Uterus (tissue), 4 donors: Measurements from ENCODE around the gene MAPK7. TPM values are rescaled to one million over a fixed set of nuclear protein-coding genes. Genes with fewer than 3 reads are reported as not detected.

Experiments
- DNase-seq, 2 donors: peaks; one replicate each; pipeline ENCODE4 v3.0.0-alpha.2; 2019 to 2020
- H3K27ac ChIP-seq, 2 donors: fragments of 200-600 bp; sonication (generic); 1 replicate in 1 of 2; 2 replicates in 1 of 2; pipeline ENCODE4 v1.5.1; 2016 to 2018
- H3K27me3 ChIP-seq, 2 donors: fragments of 200-600 bp; sonication (generic); one replicate each; pipeline ENCODE4 v1.5.1; 2018 to 2019; ENCODE audit warnings: control low read depth in 1 of 2
- H3K36me3 ChIP-seq, 2 donors: fragments of 200-600 bp; sonication (generic); one replicate each; pipeline ENCODE4 v1.5.1; 2019; ENCODE audit warnings: control low read depth in 1 of 2
- H3K4me1 ChIP-seq, 2 donors: fragments of 200-600 bp; sonication (generic); one replicate each; pipeline ENCODE4 v1.5.1; 2018 to 2019; ENCODE audit warnings: control low read depth in 1 of 2
- H3K4me3 ChIP-seq, 2 donors: fragments of 200-600 bp; sonication (generic); 1 replicate in 1 of 2; 2 replicates in 1 of 2; pipeline ENCODE4 v1.5.1; 2018 to 2019; ENCODE audit warnings: mild to moderate bottlenecking in 1 of 2
- H3K9me3 ChIP-seq, 2 donors: fragments of 200-600 bp; sonication (generic); one replicate each; pipeline ENCODE4 v1.5.1; 2019; ENCODE audit warnings: control low read depth in 1 of 2
- CTCF ChIP-seq, 4 experiments: fragments of 200-600 bp in 2 of 4; fragments of 450-650 bp in 2 of 4; sonication (generic) in 2 of 4; IDR thresholded peaks; one replicate each; pipeline ENCODE4 v1.5.1; 2016 to 2019; ENCODE audit warnings: antibody characterized with exemption in 4 of 4, mild to moderate bottlenecking in 2 of 4, moderate library complexity in 1 of 4
- POLR2A ChIP-seq, 2 donors: fragments of 450-650 bp; IDR thresholded peaks; one replicate each; pipeline ENCODE4 v1.6.1; 2016; ENCODE audit warnings: antibody characterized with exemption in 2 of 2, mild to moderate bottlenecking in 1 of 2, moderate library complexity in 1 of 2
- intact Hi-C: fragments of 100-400 bp; cut with DNase I; formaldehyde crosslinking; loops from one replicate; pipeline ENCODE4 v1.15.1; 2023; ENCODE audit warnings: low total_unique reads
- total RNA-seq, 4 donors: library from RNA; depleted of rRNA in 3 of 4; stranded (reverse); fragments of >200 nt in 3 of 4; gene quantifications; one replicate each; pipeline versions ENCODE4 v1.1.0 to v1.2.4, GENCODE V29; 2014 to 2023
- donor health status: DM: yes; HTN: yes; CAD: no.

The MAPK7 gene
- total RNA-seq, 4 donors from 2014 or later, result 3.3 to 72.8 (median 18.3) TPM

- DNase-seq, result no peak
- no peak for TF ChIP-seq CTCF (IDR thresholded peaks at IDR 0.05)
- no peak for TF ChIP-seq POLR2A (IDR thresholded peaks at IDR 0.05)
Observed at GRCh38 chr17:19363460-19364035, 14.8 kb upstream of the MAPK7 start.

GRCh38 chr17:19364699-19365498, 13.4 kb upstream of the MAPK7 start:
- H3K4me3 ChIP-seq, result no peak overlapping the region
- H3K36me3 ChIP-seq, result no peaks in the 10 kb centered on the region
- H3K27me3 ChIP-seq, result no peaks in the 10 kb centered on the region
- DNase-seq, result no peak
- H3K4me1 ChIP-seq, result no peaks in the 10 kb centered on the region
- no peaks in the 10 kb centered on the region for H3K9me3 ChIP-seq
- no peak overlapping the region for H3K27ac ChIP-seq
- intact Hi-C loops, result no loop called here
- TF ChIP-seq POLR2A (IDR thresholded peaks at IDR 0.05) (no peak), CTCF (IDR thresholded peaks at IDR 0.05) (no peak)

More at GRCh38 chr17:19363460-19364035, 14.8 kb upstream of the MAPK7 start:
- H3K27me3 ChIP-seq, result no peaks in the 10 kb centered on the region
- no peaks in the 10 kb centered on the region for H3K36me3 ChIP-seq
- H3K27ac ChIP-seq, result peak overlapping the region in 1 of 2 donors; percentile 93
- no peaks in the 10 kb centered on the region for H3K4me1 ChIP-seq
- no peaks in the 10 kb centered on the region for H3K9me3 ChIP-seq
- intact Hi-C loops, result no loop called here
- no peak overlapping the region for H3K4me3 ChIP-seq

GRCh38 chr17:19365499-19365817, 12.8 kb upstream of the MAPK7 start:
- Histone ChIP-seq H3K27ac (no peak overlapping the region), H3K4me3 (no peak overlapping the region), H3K36me3 (no peaks in the 10 kb centered on the region), H3K9me3 (no peaks in the 10 kb centered on the region), H3K4me1 (no peaks in the 10 kb centered on the region), H3K27me3 (no peaks in the 10 kb centered on the region)
- DNase-seq, result no peak
- TF ChIP-seq POLR2A (IDR thresholded peaks at IDR 0.05) (no peak), CTCF (IDR thresholded peaks at IDR 0.05) (no peak)
- intact Hi-C loops, result no loop called here

- intact Hi-C loops, result no loop called here
- no peak for DNase-seq
Observed at GRCh38 chr17:19365833-19366636, 12.3 kb upstream of the MAPK7 start.

More at GRCh38 chr17:19365833-19366636, 12.3 kb upstream of the MAPK7 start:
- Histone ChIP-seq H3K27me3 (no peaks in the 10 kb centered on the region), H3K9me3 (no peaks in the 10 kb centered on the region), H3K4me3 (no peak overlapping the region), H3K4me1 (no peaks in the 10 kb centered on the region), H3K27ac (no peak overlapping the region), H3K36me3 (no peaks in the 10 kb centered on the region)
- TF ChIP-seq CTCF (IDR thresholded peaks at IDR 0.05) (no peak), POLR2A (IDR thresholded peaks at IDR 0.05) (no peak)
